ENCODE measurements around the gene NOSIP.

GRCh38 chr19:49559928-49560327 is 20.4 kb downstream of the NOSIP start:
- TF ChIP-seq ZNF217 (IDR thresholded peaks at IDR 0.05) = no peak
- TF ChIP-seq, protein P1, sequence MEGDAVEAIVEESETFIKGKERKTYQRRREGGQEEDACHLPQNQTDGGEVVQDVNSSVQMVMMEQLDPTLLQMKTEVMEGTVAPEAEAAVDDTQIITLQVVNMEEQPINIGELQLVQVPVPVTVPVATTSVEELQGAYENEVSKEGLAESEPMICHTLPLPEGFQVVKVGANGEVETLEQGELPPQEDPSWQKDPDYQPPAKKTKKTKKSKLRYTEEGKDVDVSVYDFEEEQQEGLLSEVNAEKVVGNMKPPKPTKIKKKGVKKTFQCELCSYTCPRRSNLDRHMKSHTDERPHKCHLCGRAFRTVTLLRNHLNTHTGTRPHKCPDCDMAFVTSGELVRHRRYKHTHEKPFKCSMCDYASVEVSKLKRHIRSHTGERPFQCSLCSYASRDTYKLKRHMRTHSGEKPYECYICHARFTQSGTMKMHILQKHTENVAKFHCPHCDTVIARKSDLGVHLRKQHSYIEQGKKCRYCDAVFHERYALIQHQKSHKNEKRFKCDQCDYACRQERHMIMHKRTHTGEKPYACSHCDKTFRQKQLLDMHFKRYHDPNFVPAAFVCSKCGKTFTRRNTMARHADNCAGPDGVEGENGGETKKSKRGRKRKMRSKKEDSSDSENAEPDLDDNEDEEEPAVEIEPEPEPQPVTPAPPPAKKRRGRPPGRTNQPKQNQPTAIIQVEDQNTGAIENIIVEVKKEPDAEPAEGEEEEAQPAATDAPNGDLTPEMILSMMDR (IDR thresholded peaks at IDR 0.05 in 2 of 3, conservative IDR thresholded peaks at IDR 0.05 in 1 of 3; ENCODE audit: control insufficient read depth in 2 of 3, extremely low read depth in 1 of 3, insufficient read depth in 1 of 3, low read depth in 3 of 3, low read length in 3 of 3) = no peak
- no peak for TF ChIP-seq ZZZ3 (IDR thresholded peaks at IDR 0.05; ENCODE audit: control insufficient read depth, insufficient read length, low read depth)
- no peak for TF ChIP-seq ESRRA (IDR thresholded peaks at IDR 0.05; ENCODE audit: low read length)
- no peak for TF ChIP-seq ZNF592 (IDR thresholded peaks at IDR 0.05)
- no peak for TF ChIP-seq HDGF (IDR thresholded peaks at IDR 0.05)
- TF ChIP-seq, protein P2, sequence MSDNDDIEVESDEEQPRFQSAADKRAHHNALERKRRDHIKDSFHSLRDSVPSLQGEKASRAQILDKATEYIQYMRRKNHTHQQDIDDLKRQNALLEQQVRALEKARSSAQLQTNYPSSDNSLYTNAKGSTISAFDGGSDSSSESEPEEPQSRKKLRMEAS (IDR thresholded peaks at IDR 0.05; ENCODE audit: low read depth, low read length) = no peak
- TF ChIP-seq ATF3 (IDR thresholded peaks at IDR 0.05; ENCODE audit: borderline replicate concordance, extremely low read depth, low read depth, low read length) = no peak
- TF ChIP-seq RELB (IDR thresholded peaks at IDR 0.05; ENCODE audit: low read depth) = no peak

Measured in GM12878 (cell line).